ENCODE data around the gene SCYL2. TPM values are rescaled to one million over a fixed set of nuclear protein-coding genes. Genes with fewer than 3 reads are reported as not detected.
A peak's percentile ranks its signal among the peaks of the same experiment; 100 is the strongest.

Gene SCYL2
- polyA plus RNA-seq, 1 donor (not counting 4 experiments of a cell fraction or from before 2014, with no cell fraction given), result 31.5 TPM

- Histone ChIP-seq H2AFZ (ENCODE audit: control insufficient read depth, low read length) (no peak overlapping the region), H3K4me1 (ENCODE audit: control insufficient read depth, extremely low read depth, insufficient read depth, low read length) (no peaks in the 10 kb centered on the region), H3K9ac (ENCODE audit: control insufficient read depth, extremely low read depth, insufficient read depth, low read length) (no peak overlapping the region), H4K20me1 (ENCODE audit: control insufficient read depth, extremely low read depth, insufficient read depth, low read length) (no peaks in the 10 kb centered on the region), H3K36me3 (ENCODE audit: control insufficient read depth in 2 of 2, extremely low read depth in 1 of 2, insufficient read depth in 2 of 2, low read length in 2 of 2) (peaks cover 5 to 9% of the 10 kb centered on the region in 2 experiments), H3K9me3 (ENCODE audit: control insufficient read depth, low read depth, low read length) (no peaks in the 10 kb centered on the region), H3K79me2 (ENCODE audit: control insufficient read depth, insufficient read depth, low read length) (no peaks in the 10 kb centered on the region), H3K4me3 (ENCODE audit: control insufficient read depth in 2 of 3, extremely low read depth in 1 of 3, insufficient read depth in 2 of 3, low read depth in 1 of 3, low read length in 3 of 3) (no peak overlapping the region), H3K27ac (ENCODE audit: control insufficient read depth, insufficient read depth, low read length) (no peak overlapping the region), H3K9me1 (ENCODE audit: control insufficient read depth, extremely low read depth, insufficient read depth, low read length) (no peaks in the 10 kb centered on the region), H3K27me3 (ENCODE audit: control insufficient read depth, extremely low read depth, insufficient read depth, low read length) (no peaks in the 10 kb centered on the region), H3K4me2 (ENCODE audit: control insufficient read depth, extremely low read depth, insufficient read depth, low read depth, low read length) (no peak overlapping the region)
- TF ChIP-seq CTCF (optimal IDR thresholded peaks at IDR 0.05 in 1 of 3, IDR thresholded peaks at IDR 0.05 in 1 of 3, conservative IDR thresholded peaks at IDR 0.05 in 1 of 3; ENCODE audit: extremely low read depth in 1 of 3, insufficient read depth in 2 of 3, low read length in 3 of 3) (no peak), EZH2 (IDR thresholded peaks at IDR 0.05; ENCODE audit: low read length) (no peak)
- dilution Hi-C loops (cut with MboI; ENCODE audit: extremely low pct_ligation_motif_present, low sequenced_read_pairs), result no loop called here
- FAIRE-seq (no peak), DNase-seq (ENCODE audit: low read depth, low spot score) (no peak)
Measured at GRCh38 chr12:100329800-100330199, 62.8 kb downstream of the SCYL2 start.

GRCh38 chr12:100331871-100332270 lies 64.9 kb downstream of the SCYL2 start:
- dilution Hi-C loops (cut with MboI; ENCODE audit: extremely low pct_ligation_motif_present, low sequenced_read_pairs), result no loop called here
- H3K4me2 ChIP-seq (ENCODE audit: control insufficient read depth, extremely low read depth, insufficient read depth, low read depth, low read length), result no peak overlapping the region
- H3K79me2 ChIP-seq (ENCODE audit: control insufficient read depth, insufficient read depth, low read length), result no peaks in the 10 kb centered on the region
- H3K9me3 ChIP-seq (ENCODE audit: control insufficient read depth, low read depth, low read length), result no peaks in the 10 kb centered on the region
- H3K27me3 ChIP-seq (ENCODE audit: control insufficient read depth, extremely low read depth, insufficient read depth, low read length), result no peaks in the 10 kb centered on the region
- FAIRE-seq (peak; percentile 56), DNase-seq (ENCODE audit: low read depth, low spot score) (no peak)
- no peak for TF ChIP-seq EZH2 (IDR thresholded peaks at IDR 0.05; ENCODE audit: low read length)
- no peak for TF ChIP-seq CTCF (optimal IDR thresholded peaks at IDR 0.05 in 1 of 3, IDR thresholded peaks at IDR 0.05 in 1 of 3, conservative IDR thresholded peaks at IDR 0.05 in 1 of 3; ENCODE audit: extremely low read depth in 1 of 3, insufficient read depth in 2 of 3, low read length in 3 of 3)
- H3K4me1 ChIP-seq (ENCODE audit: control insufficient read depth, extremely low read depth, insufficient read depth, low read length), result no peaks in the 10 kb centered on the region
- no peak overlapping the region for H3K27ac ChIP-seq (ENCODE audit: control insufficient read depth, insufficient read depth, low read length)
- H3K4me3 ChIP-seq (ENCODE audit: control insufficient read depth in 2 of 3, extremely low read depth in 1 of 3, insufficient read depth in 2 of 3, low read depth in 1 of 3, low read length in 3 of 3), result no peak overlapping the region
- H2AFZ ChIP-seq (ENCODE audit: control insufficient read depth, low read length), result no peak overlapping the region
- H4K20me1 ChIP-seq (ENCODE audit: control insufficient read depth, extremely low read depth, insufficient read depth, low read length), result no peaks in the 10 kb centered on the region
- H3K9me1 ChIP-seq (ENCODE audit: control insufficient read depth, extremely low read depth, insufficient read depth, low read length), result no peaks in the 10 kb centered on the region
- no peak overlapping the region for H3K9ac ChIP-seq (ENCODE audit: control insufficient read depth, extremely low read depth, insufficient read depth, low read length)
- H3K36me3 ChIP-seq (ENCODE audit: control insufficient read depth in 2 of 2, extremely low read depth in 1 of 2, insufficient read depth in 2 of 2, low read length in 2 of 2), result peaks cover 6 to 12% of the 10 kb centered on the region in 2 experiments
